ENCODE measurements around the gene CA5B. TPM values are rescaled to one million over a fixed set of nuclear protein-coding genes. Genes with fewer than 3 reads are reported as not detected.
"Not testable (repeated sequence)": the region's sequence is repeated elsewhere in the genome, so short reads cannot be mapped to it uniquely, and the experiment has no call there.

The CA5B gene
- total and polyA plus RNA-seq, 7 donors, result 0.25 to 2.7 (median 0.91) TPM

- Histone ChIP-seq H3K36me3 (ENCODE audit: insufficient read depth in 1 of 2, low read depth in 1 of 2) (no peaks in the 10 kb centered on the region), H3K4me3 (no peak overlapping the region), H3K9me3 (no peaks in the 10 kb centered on the region), H3K27ac (no peak overlapping the region), H3K27me3 (ENCODE audit: insufficient read depth in 3 of 3, low read length in 2 of 3) (no peaks in the 10 kb centered on the region), H3K4me1 (no peaks in the 10 kb centered on the region)
- ATAC-seq (no peak), DNase-seq (no peak)
- WGBS, 3 donors, result 67 to 78% (median 68%) methylated on average over 4 of the region's 4 CpGs
- intact Hi-C loops (cut with DNase I), result no loop called here
- no peak for TF ChIP-seq CTCF (IDR thresholded peaks at IDR 0.05)
These were observed 20.1 kb downstream of the CA5B start for GRCh38 chrX:15758140-15758539.

GRCh38 chrX:15759886-15760285 lies 21.8 kb downstream of the CA5B start:
- intact Hi-C loops (cut with DNase I), result loop anchor here in 1 of 2 donors (10.0 kb wide), 1 partner anchor 685 kb away; no protein-coding TSS in a partner anchor
- not testable (repeated sequence) for H3K36me3 ChIP-seq (ENCODE audit: insufficient read depth in 1 of 2, low read depth in 1 of 2); H3K4me1 ChIP-seq; H3K9me3 ChIP-seq; DNase-seq; H3K27me3 ChIP-seq (ENCODE audit: insufficient read depth in 3 of 3, low read length in 2 of 3); H3K27ac ChIP-seq; ATAC-seq; H3K4me3 ChIP-seq
- WGBS, 3 donors, result 73 to 89% (median 85%) methylated on average over 5 to 6 of the region's 6 CpGs

GRCh38 chrX:15761564-15762191 lies 23.6 kb downstream of the CA5B start:
- intact Hi-C loops (cut with DNase I), result loop anchor here in 1 of 2 donors (10.0 kb wide), 1 partner anchor 683 kb away; no protein-coding TSS in a partner anchor
- Histone ChIP-seq H3K27me3 (ENCODE audit: insufficient read depth in 3 of 3, low read length in 2 of 3) (no peaks in the 10 kb centered on the region), H3K4me1 (no peaks in the 10 kb centered on the region), H3K4me3 (no peak overlapping the region), H3K36me3 (ENCODE audit: insufficient read depth in 1 of 2, low read depth in 1 of 2) (no peaks in the 10 kb centered on the region), H3K27ac (no peak overlapping the region), H3K9me3 (no peaks in the 10 kb centered on the region)
- ATAC-seq, result peak in 3 of 4 donors; percentile 46 to 58 (median 52)
- DNase-seq, result no peak
- 78 to 86% (median 84%) methylated on average over 8 of the region's 8 CpGs for WGBS, 3 donors
- TF ChIP-seq CTCF (IDR thresholded peaks at IDR 0.05), result peak; percentile 58

- Histone ChIP-seq H3K27me3 (ENCODE audit: insufficient read depth in 3 of 3, low read length in 2 of 3) (no peaks in the 10 kb centered on the region), H3K4me3 (no peak overlapping the region), H3K27ac (no peak overlapping the region), H3K36me3 (ENCODE audit: insufficient read depth in 1 of 2, low read depth in 1 of 2) (peaks cover 0 to 8% of the 10 kb centered on the region in 2 donors), H3K4me1 (no peaks in the 10 kb centered on the region), H3K9me3 (no peaks in the 10 kb centered on the region)
- no peak for TF ChIP-seq CTCF (IDR thresholded peaks at IDR 0.05)
- ATAC-seq (no peak), DNase-seq (no peak)
- 59 to 80% (median 69%) methylated on average over 4 of the region's 4 CpGs for WGBS, 3 donors
- intact Hi-C loops (cut with DNase I), result loop anchor here in 1 of 2 donors (10.0 kb wide), 1 partner anchor 675 kb away; no protein-coding TSS in a partner anchor
These were observed 31.4 kb downstream of the CA5B start for GRCh38 chrX:15769300-15769954.

GRCh38 chrX:15781961-15782699 lies 44.1 kb downstream of the CA5B start:
- intact Hi-C loops (cut with DNase I), result loop anchor here in 1 of 2 donors (10.0 kb wide), 1 partner anchor 97 kb away; no protein-coding TSS in a partner anchor
- DNase-seq (no peak), ATAC-seq (no peak)
- peaks cover 0 to 35% of the 10 kb centered on the region in 2 donors for H3K36me3 ChIP-seq (ENCODE audit: insufficient read depth in 1 of 2, low read depth in 1 of 2)
- no peak overlapping the region for H3K27ac ChIP-seq
- no peak for TF ChIP-seq CTCF (IDR thresholded peaks at IDR 0.05)
- no peaks in the 10 kb centered on the region for H3K9me3 ChIP-seq
- 77 to 93% (median 91%) methylated on average over 13 of the region's 13 CpGs for WGBS, 3 donors
- H3K27me3 ChIP-seq (ENCODE audit: insufficient read depth in 3 of 3, low read length in 2 of 3), result no peaks in the 10 kb centered on the region
- H3K4me3 ChIP-seq, result no peak overlapping the region
- H3K4me1 ChIP-seq, result no peaks in the 10 kb centered on the region

Data from psoas muscle (tissue), 8 donors.